Psoas muscle (tissue), 8 donors: ENCODE measurements around the gene NCOA7. TPM values are rescaled to one million over a fixed set of nuclear protein-coding genes. Genes with fewer than 3 reads are reported as not detected.
"Not testable (repeated sequence)": the region's sequence is repeated elsewhere in the genome, so short reads cannot be mapped to it uniquely, and the experiment has no call there.

Experiments
- ATAC-seq, 4 donors: fragments of 200-7000 bp; cut with Tn5 transposase; one replicate each; pipeline ENCODE4 v1.9.1; 2020; ENCODE audit warnings: moderate library complexity in 3 of 4, mild to moderate bottlenecking in 2 of 4
- DNase-seq, 2 donors: peaks; one replicate each; pipeline ENCODE4 v3.0.0-alpha.2; 2020
- H3K27ac ChIP-seq: fragments of 200-600 bp; one replicate; pipeline ENCODE4 v1.8.0; 2022
- H3K27me3 ChIP-seq, 3 donors: fragments of 200-600 bp in 1 of 3; one replicate each; pipeline versions ENCODE4 v1.6.1 to v1.8.0; 2013 to 2022; ENCODE audit warnings: low read length in 2 of 3, mild to moderate bottlenecking in 2 of 3, moderate library complexity in 1 of 3; ENCODE audit not compliant: insufficient read depth in 3 of 3
- H3K36me3 ChIP-seq, 2 donors: fragments of 200-600 bp in 1 of 2; one replicate each; pipeline versions ENCODE4 v1.6.1 to v1.8.0; 2013 to 2022; ENCODE audit warnings: low read depth in 1 of 2, mild to moderate bottlenecking in 1 of 2, moderate library complexity in 1 of 2; ENCODE audit not compliant: insufficient read depth in 1 of 2
- H3K4me1 ChIP-seq: fragments of 200-600 bp; one replicate; pipeline ENCODE4 v1.8.0; 2022
- H3K4me3 ChIP-seq: fragments of 200-600 bp; one replicate; pipeline ENCODE4 v1.8.0; 2022; ENCODE audit warnings: mild to moderate bottlenecking
- H3K9me3 ChIP-seq: fragments of 200-600 bp; one replicate; pipeline ENCODE4 v1.8.0; 2022
- WGBS, 3 donors: extraction: QIAGEN DNeasy Blood & Tissue Kit; methylation state at CpG; one replicate each; pipeline versions ENCODE4 v1.1.6 to v1.1.7; 2013; 5-methylcytosine and 5-hydroxymethylcytosine counted together
- intact Hi-C, 2 donors: fragments of 100-400 bp; cut with DNase I; formaldehyde crosslinking; loops; one replicate each; pipeline versions ENCODE4 v1.11.0 to v1.14.2; 2022
- polyA plus RNA-seq, 3 donors: library from polyadenylated mRNA; stranded (reverse); fragments of 200-250 nt; gene quantifications; one replicate each; pipeline ENCODE4 v1.2.3, GENCODE V29; 2013
- total RNA-seq, 4 donors: library from RNA; stranded (reverse); fragmentation: NEBNext Ultra II Directional in 2 of 4; extraction: Animal tissue kit (Norgen Biotek cat#: 25700) in 2 of 4; gene quantifications; one replicate each; pipeline versions ENCODE4 v1.2.1 to v1.2.4, GENCODE V29; 2021 to 2023
- TF ChIP-seq, protein P1 (sequence below): fragments of 200-600 bp; IDR thresholded peaks from one replicate; pipeline ENCODE4 v1.8.0; 2022; ENCODE audit warnings: antibody characterized with exemption
- donor health status: healthy with polysubstance abuse.
- donor health status: DM: no; HTN: no; CAD: no; lungs with moderate emphysema.
- donor health status: Bipolar disorder and iron deficiency.
- donor health status: healthy.
- donor health status: DM: yes; HTN: yes; CAD: no.
- donor health status: DM: no; HTN: no; CAD: no.
- donor health status: DM: no; HTN: no; CAD: no.
- donor health status: DM: yes; HTN: yes; CAD: no.

Gene NCOA7
- total and polyA plus RNA-seq, 7 donors: 3.1 to 22.5 (median 8.2) TPM

- Histone ChIP-seq H3K4me3 (no peak overlapping the region), H3K4me1 (no peaks in the 10 kb centered on the region), H3K27me3 (no peaks in the 10 kb centered on the region), H3K36me3 (no peaks in the 10 kb centered on the region), H3K9me3 (no peaks in the 10 kb centered on the region), H3K27ac (no peak overlapping the region)
- 68 to 69% (median 68%) methylated on average over 4 of the region's 4 CpGs for WGBS, 3 donors
- intact Hi-C loops: no loop called here
- TF ChIP-seq, protein P1, sequence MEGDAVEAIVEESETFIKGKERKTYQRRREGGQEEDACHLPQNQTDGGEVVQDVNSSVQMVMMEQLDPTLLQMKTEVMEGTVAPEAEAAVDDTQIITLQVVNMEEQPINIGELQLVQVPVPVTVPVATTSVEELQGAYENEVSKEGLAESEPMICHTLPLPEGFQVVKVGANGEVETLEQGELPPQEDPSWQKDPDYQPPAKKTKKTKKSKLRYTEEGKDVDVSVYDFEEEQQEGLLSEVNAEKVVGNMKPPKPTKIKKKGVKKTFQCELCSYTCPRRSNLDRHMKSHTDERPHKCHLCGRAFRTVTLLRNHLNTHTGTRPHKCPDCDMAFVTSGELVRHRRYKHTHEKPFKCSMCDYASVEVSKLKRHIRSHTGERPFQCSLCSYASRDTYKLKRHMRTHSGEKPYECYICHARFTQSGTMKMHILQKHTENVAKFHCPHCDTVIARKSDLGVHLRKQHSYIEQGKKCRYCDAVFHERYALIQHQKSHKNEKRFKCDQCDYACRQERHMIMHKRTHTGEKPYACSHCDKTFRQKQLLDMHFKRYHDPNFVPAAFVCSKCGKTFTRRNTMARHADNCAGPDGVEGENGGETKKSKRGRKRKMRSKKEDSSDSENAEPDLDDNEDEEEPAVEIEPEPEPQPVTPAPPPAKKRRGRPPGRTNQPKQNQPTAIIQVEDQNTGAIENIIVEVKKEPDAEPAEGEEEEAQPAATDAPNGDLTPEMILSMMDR: no peak
- no peak for DNase-seq
- ATAC-seq: no peak
These were observed 17.1 kb upstream of the NCOA7 start for GRCh38 chr6:125773387-125774341.

DNA sequence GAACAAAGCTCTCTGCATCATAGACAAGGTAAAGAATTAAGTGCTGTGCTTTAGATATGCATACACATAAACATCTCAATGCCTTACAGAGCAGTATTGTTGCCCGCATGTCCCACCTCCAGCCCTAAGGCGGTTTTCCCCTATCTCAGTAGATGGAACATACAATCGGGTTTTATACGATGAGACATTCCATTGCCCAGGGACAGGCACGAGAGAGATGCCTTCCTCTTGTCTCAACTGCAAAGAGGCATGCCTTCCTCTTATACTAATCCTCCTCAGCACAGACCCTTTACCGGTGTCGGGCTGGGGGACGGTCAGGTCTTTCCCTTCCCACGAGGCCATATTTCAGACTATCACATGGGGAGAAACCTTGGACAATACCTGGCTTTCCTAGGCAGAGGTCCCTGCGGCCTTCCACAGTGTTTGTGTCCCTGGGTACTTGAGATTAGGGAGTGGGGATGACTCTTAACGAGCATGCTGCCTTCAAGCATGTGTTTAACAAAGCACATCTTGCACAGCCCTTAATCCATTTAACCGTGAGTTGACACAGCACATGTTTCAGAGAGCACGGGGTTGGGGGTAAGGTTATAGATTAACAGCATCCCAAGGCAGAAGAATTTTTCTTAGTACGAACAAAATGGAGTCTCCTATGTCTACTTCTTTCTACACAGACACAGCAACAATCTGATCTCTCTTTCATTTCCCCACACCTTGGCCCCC lies 14.5 kb upstream of the NCOA7 start:
- H3K27me3 ChIP-seq, H3K9me3 ChIP-seq, H3K4me3 ChIP-seq, H3K36me3 ChIP-seq, intact Hi-C loops, DNase-seq, H3K27ac ChIP-seq, ATAC-seq, H3K4me1 ChIP-seq: not testable (repeated sequence)
- 67 to 73% (median 69%) methylated on average over 13 to 14 of the region's 14 CpGs for WGBS, 3 donors

- WGBS, 3 donors: 14% methylated on average over 17 of the region's 17 CpGs
- H3K27ac ChIP-seq: peak overlapping the region; percentile 97
- ATAC-seq (peak; percentile 93 to 96 (median 94)), DNase-seq (peak; percentile 76 to 88)
- H3K9me3 ChIP-seq: no peaks in the 10 kb centered on the region
- H3K4me3 ChIP-seq: peak overlapping the region; percentile 76
- TF ChIP-seq, protein P1: peak; percentile 19
- intact Hi-C loops: no loop called here
- H3K36me3 ChIP-seq: no peaks in the 10 kb centered on the region
- H3K27me3 ChIP-seq: no peaks in the 10 kb centered on the region
- peaks cover 6% of the 10 kb centered on the region for H3K4me1 ChIP-seq
These were observed 10.7 kb upstream of the NCOA7 start for GRCh38 chr6:125779924-125780539.

DNA sequence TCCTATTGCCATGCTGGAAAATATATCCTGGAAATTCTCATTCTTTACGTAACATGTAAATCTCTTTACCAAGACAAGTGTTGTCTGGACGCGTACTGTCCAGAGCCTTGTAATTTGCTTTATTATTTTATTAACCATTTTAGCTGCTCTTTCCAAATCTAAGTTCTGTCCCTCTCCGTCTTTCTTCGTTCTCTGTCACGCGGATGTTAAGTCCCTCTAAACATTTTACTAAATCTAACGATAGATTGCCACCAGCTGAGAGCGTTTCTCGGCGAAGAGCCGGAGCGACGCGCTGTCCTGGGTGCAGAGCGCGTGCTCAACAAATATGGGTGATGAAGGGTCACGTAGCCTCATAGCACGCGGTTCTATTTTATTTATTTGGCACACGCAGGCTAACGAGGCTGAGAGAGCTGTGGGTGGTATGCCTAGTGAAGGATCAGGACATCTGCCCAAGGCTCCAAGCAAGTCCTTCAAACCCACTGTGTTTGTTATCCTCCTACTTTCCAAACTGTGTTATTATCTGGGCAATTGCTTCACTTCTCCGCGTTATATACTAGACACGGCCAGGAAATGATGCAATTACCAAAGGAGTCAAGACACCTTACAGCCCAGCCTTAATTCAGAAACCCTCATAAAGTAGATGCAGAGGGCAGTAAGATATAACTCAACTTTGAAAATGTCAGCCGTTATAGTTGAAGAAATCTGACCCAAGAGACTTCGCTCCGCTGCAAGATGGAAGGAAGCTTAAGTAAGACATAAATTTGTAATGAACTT lies 10.0 kb upstream of the NCOA7 start:
- Histone ChIP-seq H3K36me3 (no peaks in the 10 kb centered on the region), H3K9me3 (no peaks in the 10 kb centered on the region), H3K4me1 (peaks cover 6% of the 10 kb centered on the region), H3K27ac (peak overlapping the region; percentile 97), H3K4me3 (peak overlapping the region; percentile 76), H3K27me3 (no peaks in the 10 kb centered on the region)
- DNase-seq (peak; percentile 46 to 72), ATAC-seq (peak; percentile 87 to 92 (median 89))
- intact Hi-C loops: no loop called here
- TF ChIP-seq, protein P1: no peak
- WGBS, 3 donors: 0 to 1% (median 0%) methylated on average over 28 of the region's 28 CpGs
